IMR-90 (cell line): ENCODE data around the gene BPTF.

Experiments used
- CHD1 ChIP-seq: IDR thresholded peaks from 2 replicates; pipeline ENCODE4 v1.6.1; 2012; ENCODE audit warnings: low read depth, low read length, improper control_type of control experiment
- MAFK ChIP-seq: IDR thresholded peaks from 2 replicates; pipeline ENCODE4 v1.6.1; 2012; ENCODE audit warnings: low read depth, low read length, improper control_type of control experiment
- NFE2L2 ChIP-seq: fragments of 150-350 bp; IDR thresholded peaks from 2 replicates; pipeline ENCODE4 v1.6.1; 2016; ENCODE audit warnings: low read depth, mild to moderate bottlenecking, low read length
- POLR2A ChIP-seq: IDR thresholded peaks from 2 replicates; pipeline ENCODE4 v1.6.1; 2012; ENCODE audit warnings: mild to moderate bottlenecking, low read depth, low read length
- RAD21 ChIP-seq: IDR thresholded peaks from 2 replicates; pipeline ENCODE4 v1.6.1; 2012; ENCODE audit warnings: low read length, improper control_type of control experiment
- RCOR1 ChIP-seq: IDR thresholded peaks from 2 replicates; pipeline ENCODE4 v1.6.1; 2012; ENCODE audit warnings: mild to moderate bottlenecking, low read length, improper control_type of control experiment; ENCODE audit not compliant: insufficient replicate concordance
- RFX5 ChIP-seq: IDR thresholded peaks from 2 replicates; pipeline ENCODE4 v1.8.0; 2012; ENCODE audit warnings: low read depth, mild to moderate bottlenecking, low read length, moderate library complexity
- SMC3 ChIP-seq: fragments of 150-350 bp; IDR thresholded peaks from 2 replicates; pipeline ENCODE4 v1.6.1; 2016; ENCODE audit warnings: low read depth, mild to moderate bottlenecking, antibody characterized with exemption, low read length, moderate library complexity
- TF ChIP-seq, protein P1 (sequence below): conservative IDR thresholded peaks from 2 replicates; pipeline ENCODE4 v1.5.1; 2012; ENCODE audit warnings: mild to moderate bottlenecking, low read depth, low read length, improper control_type of control experiment
- TF ChIP-seq, protein P2 (sequence below): fragments of 150-350 bp; IDR thresholded peaks from 2 replicates; pipeline ENCODE4 v1.6.1; 2017; ENCODE audit warnings: mild to moderate bottlenecking, antibody characterized with exemption, low read length, low read depth
- TF ChIP-seq, protein P3 (sequence below): fragments of 150-350 bp; IDR thresholded peaks from 2 replicates; pipeline ENCODE4 v1.6.1; 2016; ENCODE audit warnings: low read depth, mild to moderate bottlenecking, low read length, moderate library complexity, borderline replicate concordance

DNA sequence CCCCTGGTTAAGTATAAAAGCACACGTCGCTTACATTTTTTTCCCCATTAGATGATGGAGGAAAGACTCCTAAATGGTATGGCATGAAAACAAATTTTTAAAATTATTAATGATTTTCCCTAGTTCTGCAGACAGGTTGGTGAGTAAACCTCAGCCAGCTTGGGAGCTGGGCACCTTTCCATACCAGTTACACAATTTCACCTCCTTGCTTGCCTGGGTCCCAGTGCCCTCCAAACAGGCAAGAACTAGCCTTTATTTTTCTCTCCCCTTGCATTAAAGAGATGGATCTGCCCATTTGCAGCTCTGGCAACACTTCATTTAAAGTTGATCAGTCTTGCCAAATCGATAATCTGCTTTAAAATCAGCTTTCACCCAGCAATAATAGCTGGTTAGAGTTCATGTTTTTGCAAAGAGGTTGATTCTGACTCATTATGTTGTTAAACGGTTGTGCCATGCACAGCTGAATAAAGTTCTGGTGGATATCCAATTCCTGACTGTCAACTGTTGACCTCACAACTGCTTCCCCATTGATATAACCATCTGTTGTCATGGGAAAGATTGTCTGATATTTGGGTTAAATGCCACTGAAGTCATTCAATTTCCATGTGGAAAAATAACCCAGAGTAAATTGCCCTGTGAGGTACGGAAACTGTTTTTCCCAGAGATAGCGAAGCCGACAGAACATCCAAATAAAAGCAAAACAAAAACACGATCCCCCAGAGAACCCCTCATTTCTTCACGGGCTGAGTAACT is 169.7 kb downstream of the BPTF start:
- no peak for TF ChIP-seq MAFK
- TF ChIP-seq, protein P1, sequence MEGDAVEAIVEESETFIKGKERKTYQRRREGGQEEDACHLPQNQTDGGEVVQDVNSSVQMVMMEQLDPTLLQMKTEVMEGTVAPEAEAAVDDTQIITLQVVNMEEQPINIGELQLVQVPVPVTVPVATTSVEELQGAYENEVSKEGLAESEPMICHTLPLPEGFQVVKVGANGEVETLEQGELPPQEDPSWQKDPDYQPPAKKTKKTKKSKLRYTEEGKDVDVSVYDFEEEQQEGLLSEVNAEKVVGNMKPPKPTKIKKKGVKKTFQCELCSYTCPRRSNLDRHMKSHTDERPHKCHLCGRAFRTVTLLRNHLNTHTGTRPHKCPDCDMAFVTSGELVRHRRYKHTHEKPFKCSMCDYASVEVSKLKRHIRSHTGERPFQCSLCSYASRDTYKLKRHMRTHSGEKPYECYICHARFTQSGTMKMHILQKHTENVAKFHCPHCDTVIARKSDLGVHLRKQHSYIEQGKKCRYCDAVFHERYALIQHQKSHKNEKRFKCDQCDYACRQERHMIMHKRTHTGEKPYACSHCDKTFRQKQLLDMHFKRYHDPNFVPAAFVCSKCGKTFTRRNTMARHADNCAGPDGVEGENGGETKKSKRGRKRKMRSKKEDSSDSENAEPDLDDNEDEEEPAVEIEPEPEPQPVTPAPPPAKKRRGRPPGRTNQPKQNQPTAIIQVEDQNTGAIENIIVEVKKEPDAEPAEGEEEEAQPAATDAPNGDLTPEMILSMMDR = no peak
- TF ChIP-seq NFE2L2 = no peak
- TF ChIP-seq, protein P2, sequence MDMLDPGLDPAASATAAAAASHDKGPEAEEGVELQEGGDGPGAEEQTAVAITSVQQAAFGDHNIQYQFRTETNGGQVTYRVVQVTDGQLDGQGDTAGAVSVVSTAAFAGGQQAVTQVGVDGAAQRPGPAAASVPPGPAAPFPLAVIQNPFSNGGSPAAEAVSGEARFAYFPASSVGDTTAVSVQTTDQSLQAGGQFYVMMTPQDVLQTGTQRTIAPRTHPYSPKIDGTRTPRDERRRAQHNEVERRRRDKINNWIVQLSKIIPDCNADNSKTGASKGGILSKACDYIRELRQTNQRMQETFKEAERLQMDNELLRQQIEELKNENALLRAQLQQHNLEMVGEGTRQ = no peak
- TF ChIP-seq SMC3 = no peak
- TF ChIP-seq CHD1 = no peak
- TF ChIP-seq POLR2A = no peak
- no peak for TF ChIP-seq RAD21
- TF ChIP-seq RFX5 = no peak
- no peak for TF ChIP-seq RCOR1
- TF ChIP-seq, protein P3, sequence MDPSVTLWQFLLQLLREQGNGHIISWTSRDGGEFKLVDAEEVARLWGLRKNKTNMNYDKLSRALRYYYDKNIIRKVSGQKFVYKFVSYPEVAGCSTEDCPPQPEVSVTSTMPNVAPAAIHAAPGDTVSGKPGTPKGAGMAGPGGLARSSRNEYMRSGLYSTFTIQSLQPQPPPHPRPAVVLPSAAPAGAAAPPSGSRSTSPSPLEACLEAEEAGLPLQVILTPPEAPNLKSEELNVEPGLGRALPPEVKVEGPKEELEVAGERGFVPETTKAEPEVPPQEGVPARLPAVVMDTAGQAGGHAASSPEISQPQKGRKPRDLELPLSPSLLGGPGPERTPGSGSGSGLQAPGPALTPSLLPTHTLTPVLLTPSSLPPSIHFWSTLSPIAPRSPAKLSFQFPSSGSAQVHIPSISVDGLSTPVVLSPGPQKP = no peak
